ENCODE results near the gene GTF2A2.

The GTF2A2 gene

GRCh38 chr15:59605994-59606393, 51.3 kb downstream of the GTF2A2 start:
- DNase-seq (ENCODE audit: low read depth in 3 of 3), result no peak

- DNase-seq (ENCODE audit: low read depth in 3 of 3), result no peak
Observed at GRCh38 chr15:59598461-59598860, 58.9 kb downstream of the GTF2A2 start.

- DNase-seq (ENCODE audit: low read depth in 3 of 3), result no peak
Observed at GRCh38 chr15:59596640-59597039, 60.7 kb downstream of the GTF2A2 start.

- no peak for DNase-seq (ENCODE audit: low read depth in 3 of 3)
Observed at GRCh38 chr15:59595434-59595915, 61.8 kb downstream of the GTF2A2 start.

GRCh38 chr15:59594991-59595390, 62.3 kb downstream of the GTF2A2 start:
- no peak for DNase-seq (ENCODE audit: low read depth in 3 of 3)

- DNase-seq (ENCODE audit: low read depth in 3 of 3), result no peak
Observed at GRCh38 chr15:59594493-59594942, 62.8 kb downstream of the GTF2A2 start.

- DNase-seq (ENCODE audit: low read depth in 3 of 3), result no peak
Observed at GRCh38 chr15:59591356-59591755, 66.0 kb downstream of the GTF2A2 start.

GRCh38 chr15:59590027-59590426, 67.3 kb downstream of the GTF2A2 start:
- DNase-seq (ENCODE audit: low read depth in 3 of 3), result no peak

Measured in stimulated activated CD4-positive, alpha-beta T cell treated with anti-CD3 and anti-CD28 coated beads, TNF-alpha, amount 100 ng/mL, for 24 hours (primary cell).